NCI-H748 (cell line): Measurements from ENCODE around the gene ACOX2.

Source experiments
- DNase-seq: peaks from one replicate; lab custom pipeline; 2025; ENCODE audit not compliant: unreplicated experiment; lab: John Stamatoyannopoulos, UW

The ACOX2 gene

GRCh38 chr3:58474967-58475578 lies 61.9 kb downstream of the ACOX2 start:
- no peak for DNase-seq

GRCh38 chr3:58474348-58474911 lies 62.6 kb downstream of the ACOX2 start:
- no peak for DNase-seq

GRCh38 chr3:58473275-58473674 lies 63.7 kb downstream of the ACOX2 start:
- DNase-seq = no peak

GRCh38 chr3:58471025-58471887 lies 65.7 kb downstream of the ACOX2 start:
- DNase-seq = peak; percentile 95

DNA sequence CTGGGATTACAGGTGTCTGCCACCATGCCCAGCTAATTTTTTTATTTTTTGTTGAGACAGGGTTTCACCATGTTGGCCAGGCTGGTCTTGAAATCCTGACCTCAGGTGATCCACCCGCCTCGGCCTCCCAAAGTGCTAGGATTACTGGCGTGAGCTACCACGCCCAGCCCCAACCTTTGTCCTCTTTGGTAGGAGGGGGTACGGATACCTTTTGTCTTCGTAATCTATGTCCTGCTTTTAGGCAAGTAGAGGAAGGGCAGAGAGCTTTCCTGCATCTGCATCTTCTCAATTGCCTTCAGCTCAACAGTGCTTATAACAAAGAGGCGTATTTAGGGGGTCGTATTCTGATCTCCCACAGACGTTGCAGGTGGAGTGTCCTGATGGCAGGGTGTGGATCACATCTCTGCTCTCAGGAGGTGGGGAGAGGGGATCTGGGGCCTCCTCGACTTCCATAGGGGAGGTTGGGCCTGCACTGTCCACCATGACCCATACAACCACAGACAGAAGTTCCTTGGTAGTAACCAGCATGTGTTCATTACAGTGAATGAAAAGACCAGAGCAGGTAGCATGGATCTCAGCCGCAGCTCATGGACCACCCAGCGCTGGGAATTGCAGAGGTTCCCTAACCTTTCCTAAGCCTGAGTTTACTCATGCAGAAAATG lies 66.5 kb downstream of the ACOX2 start:
- no peak for DNase-seq

GRCh38 chr3:58469096-58469495 lies 67.9 kb downstream of the ACOX2 start:
- no peak for DNase-seq

GRCh38 chr3:58466899-58467563 lies 70.0 kb downstream of the ACOX2 start:
- no peak for DNase-seq

- DNase-seq = no peak
Measured at GRCh38 chr3:58464866-58465265, 72.1 kb downstream of the ACOX2 start.

GRCh38 chr3:58463942-58464271 lies 73.1 kb downstream of the ACOX2 start:
- no peak for DNase-seq

GRCh38 chr3:58463181-58463941 lies 73.6 kb downstream of the ACOX2 start:
- DNase-seq = peak; percentile 66

DNA sequence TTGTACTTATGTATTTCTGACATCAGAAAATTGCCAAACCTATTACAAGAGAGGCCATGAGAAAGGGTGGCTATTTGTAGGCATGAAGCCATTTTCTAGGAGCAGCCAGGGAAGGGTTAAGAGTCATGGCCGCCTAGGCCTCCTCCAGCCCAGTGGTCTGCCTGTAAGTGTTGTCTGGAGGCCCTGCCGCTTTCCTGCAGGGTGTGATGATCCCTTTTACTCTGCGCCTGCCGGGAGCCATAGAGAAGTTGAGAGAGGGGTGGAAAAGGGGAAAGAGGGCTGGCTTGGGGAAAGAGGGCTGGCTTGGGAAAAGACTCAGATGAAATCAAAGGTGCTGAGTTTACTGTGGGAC lies 74.2 kb downstream of the ACOX2 start:
- DNase-seq = no peak

- DNase-seq = no peak
Measured at GRCh38 chr3:58459160-58459559, 77.8 kb downstream of the ACOX2 start.
